ENCODE data around the gene SNRPA.
A peak's percentile ranks its signal among the peaks of the same experiment; 100 is the strongest.
"Not testable (repeated sequence)": the region's sequence is repeated elsewhere in the genome, so short reads cannot be mapped to it uniquely, and the experiment has no call there.

SNRPA gene

DNA sequence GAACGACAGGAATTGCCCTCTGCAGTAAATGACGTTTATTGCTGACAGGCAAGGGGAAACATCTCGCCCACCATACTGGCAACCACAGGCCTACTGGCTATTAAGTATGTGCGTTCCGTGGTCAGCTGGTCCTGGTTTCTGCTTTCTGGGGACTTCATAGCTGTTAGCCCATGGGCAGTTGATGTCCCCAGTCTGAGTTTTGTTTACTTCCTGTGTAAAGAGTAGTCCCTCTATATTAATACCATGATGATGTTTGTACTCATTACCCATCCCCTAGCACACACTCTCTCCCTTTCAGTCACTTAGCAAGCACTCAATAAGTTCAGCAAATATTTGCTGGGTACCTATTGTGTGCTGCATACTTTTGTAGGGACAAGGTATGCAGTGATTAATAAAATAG, 17.9 kb downstream of the SNRPA start:
- DNase-seq (ENCODE audit: low read depth): no peak
- Histone ChIP-seq H3K36me3 (ENCODE audit: control insufficient read depth, insufficient read depth, low read length, severe bottlenecking) (peaks cover 25% of the 10 kb centered on the region), H3K27me3 (replicated peaks; ENCODE audit: control insufficient read depth, insufficient read depth, low read length) (no peaks in the 10 kb centered on the region), H3K9me3 (ENCODE audit: control insufficient read depth, low read length) (no peaks in the 10 kb centered on the region), H3K9ac (ENCODE audit: low read length) (no peak overlapping the region), H3K4me1 (ENCODE audit: control insufficient read depth, insufficient read depth, low read length) (no peaks in the 10 kb centered on the region), H3K4me3 (ENCODE audit: low read length) (no peak overlapping the region)

- H3K27me3 ChIP-seq (replicated peaks; ENCODE audit: control insufficient read depth, insufficient read depth, low read length); DNase-seq (ENCODE audit: low read depth); H3K9me3 ChIP-seq (ENCODE audit: control insufficient read depth, low read length); H3K36me3 ChIP-seq (ENCODE audit: control insufficient read depth, insufficient read depth, low read length, severe bottlenecking); H3K4me1 ChIP-seq (ENCODE audit: control insufficient read depth, insufficient read depth, low read length); H3K4me3 ChIP-seq (ENCODE audit: low read length); H3K9ac ChIP-seq (ENCODE audit: low read length): not testable (repeated sequence)
Measured at GRCh38 chr19:40771101-40771862, 20.3 kb downstream of the SNRPA start.

- DNase-seq (ENCODE audit: low read depth): no peak
- H3K9ac ChIP-seq (ENCODE audit: low read length): no peak within 1 kb of the TSS
- peaks cover 11% of the 10 kb centered on the region for H3K4me1 ChIP-seq (ENCODE audit: control insufficient read depth, insufficient read depth, low read length)
- H3K9me3 ChIP-seq (ENCODE audit: control insufficient read depth, low read length): no peaks in the 10 kb centered on the region
- H3K4me3 ChIP-seq (ENCODE audit: low read length): no peak within 1 kb of the TSS
- no peaks in the 10 kb centered on the region for H3K27me3 ChIP-seq (replicated peaks; ENCODE audit: control insufficient read depth, insufficient read depth, low read length)
- no peaks in the 10 kb centered on the region for H3K36me3 ChIP-seq (ENCODE audit: control insufficient read depth, insufficient read depth, low read length, severe bottlenecking)
Measured at GRCh38 chr19:40774916-40775631, 24.1 kb downstream of the SNRPA start, which contains the start of gene MIA. Gene MIA, plus strand, starts transcription at chr19:40775521. Its CDS starts 22 bp downstream, at chr19:40775543.

GRCh38 chr19:40775632-40776022, 24.6 kb downstream of the SNRPA start:
- Histone ChIP-seq H3K27me3 (replicated peaks; ENCODE audit: control insufficient read depth, insufficient read depth, low read length) (no peaks in the 10 kb centered on the region), H3K4me1 (ENCODE audit: control insufficient read depth, insufficient read depth, low read length) (peaks cover 11% of the 10 kb centered on the region), H3K36me3 (ENCODE audit: control insufficient read depth, insufficient read depth, low read length, severe bottlenecking) (no peaks in the 10 kb centered on the region), H3K4me3 (ENCODE audit: low read length) (no peak overlapping the region), H3K9me3 (ENCODE audit: control insufficient read depth, low read length) (no peaks in the 10 kb centered on the region), H3K9ac (ENCODE audit: low read length) (no peak overlapping the region)
- no peak for DNase-seq (ENCODE audit: low read depth)

DNA sequence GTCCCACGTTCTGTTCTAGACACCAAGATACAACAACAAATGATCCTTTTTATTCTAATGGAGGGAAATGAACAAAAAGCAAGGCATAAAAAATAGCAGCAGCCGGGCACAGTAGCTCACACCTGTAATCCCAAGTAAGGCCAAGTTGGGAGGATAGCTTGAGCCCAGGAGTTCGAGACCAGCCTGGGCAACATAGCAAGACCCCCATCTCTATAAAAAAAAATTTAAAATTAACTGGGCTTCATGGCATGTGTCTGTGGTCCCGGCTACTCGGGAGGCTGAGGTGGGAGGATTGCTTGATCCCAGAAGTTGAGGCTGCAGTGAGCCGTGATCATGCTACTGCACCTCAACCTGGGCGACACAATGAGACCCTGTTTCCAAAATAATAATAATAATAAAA, 25.4 kb downstream of the SNRPA start:
- H3K9me3 ChIP-seq (ENCODE audit: control insufficient read depth, low read length): no peaks in the 10 kb centered on the region
- no peak overlapping the region for H3K4me3 ChIP-seq (ENCODE audit: low read length)
- no peaks in the 10 kb centered on the region for H3K27me3 ChIP-seq (replicated peaks; ENCODE audit: control insufficient read depth, insufficient read depth, low read length)
- no peaks in the 10 kb centered on the region for H3K36me3 ChIP-seq (ENCODE audit: control insufficient read depth, insufficient read depth, low read length, severe bottlenecking)
- DNase-seq (ENCODE audit: low read depth): no peak
- H3K9ac ChIP-seq (ENCODE audit: low read length): no peak overlapping the region
- peaks cover 11% of the 10 kb centered on the region for H3K4me1 ChIP-seq (ENCODE audit: control insufficient read depth, insufficient read depth, low read length)

DNA sequence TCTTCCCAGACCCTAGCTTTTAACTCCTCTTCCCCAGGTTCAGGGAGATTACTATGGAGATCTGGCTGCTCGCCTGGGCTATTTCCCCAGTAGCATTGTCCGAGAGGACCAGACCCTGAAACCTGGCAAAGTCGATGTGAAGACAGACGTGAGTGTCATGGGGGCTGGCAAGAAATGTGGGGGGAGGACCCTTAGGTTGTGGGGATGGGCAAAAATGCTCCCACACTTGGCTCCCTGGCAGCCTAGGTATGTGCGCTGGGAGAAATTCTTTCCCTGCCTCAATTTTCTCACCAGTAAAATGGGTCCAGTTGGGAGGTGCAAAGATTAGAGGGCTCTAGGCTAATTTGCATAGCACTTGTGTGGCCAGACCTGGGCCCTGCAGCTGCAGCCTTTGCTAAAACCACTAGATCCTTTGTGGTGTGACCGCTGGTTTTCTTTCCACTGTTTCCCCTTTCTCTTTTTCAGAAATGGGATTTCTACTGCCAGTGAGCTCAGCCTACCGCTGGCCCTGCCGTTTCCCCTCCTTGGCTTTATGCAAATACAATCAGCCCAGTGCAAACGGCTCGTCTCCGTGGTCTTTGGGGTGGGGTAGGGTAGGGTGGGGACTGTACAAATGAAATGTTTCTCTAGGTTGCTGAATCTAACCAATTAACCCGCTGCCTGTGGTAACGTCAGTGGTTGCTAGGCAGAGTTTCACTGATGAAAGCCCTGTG, 26.1 kb downstream of the SNRPA start:
- Histone ChIP-seq H3K4me3 (ENCODE audit: low read length) (peak overlapping the region; percentile 85), H3K9me3 (ENCODE audit: control insufficient read depth, low read length) (no peaks in the 10 kb centered on the region), H3K36me3 (ENCODE audit: control insufficient read depth, insufficient read depth, low read length, severe bottlenecking) (no peaks in the 10 kb centered on the region), H3K27me3 (replicated peaks; ENCODE audit: control insufficient read depth, insufficient read depth, low read length) (no peaks in the 10 kb centered on the region), H3K4me1 (ENCODE audit: control insufficient read depth, insufficient read depth, low read length) (peaks cover 11% of the 10 kb centered on the region), H3K9ac (ENCODE audit: low read length) (peak overlapping the region; percentile 89)
- DNase-seq (ENCODE audit: low read depth): peak; percentile 96

DNA sequence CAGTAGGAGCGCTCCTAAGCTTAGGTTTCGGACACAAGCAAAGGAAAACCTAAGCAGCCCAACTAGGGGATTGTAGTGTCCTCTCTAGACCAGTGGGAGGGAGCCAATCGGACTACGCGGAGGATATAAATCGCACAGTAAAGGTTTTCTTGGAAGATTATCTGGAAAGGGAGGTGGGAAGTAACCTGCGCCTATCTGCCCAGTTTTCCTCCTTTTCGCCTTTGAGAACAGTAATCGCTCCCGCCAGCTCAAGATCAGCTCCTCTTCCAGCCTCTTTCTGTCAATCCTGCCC, 26.6 kb downstream of the SNRPA start:
- Histone ChIP-seq H3K4me1 (ENCODE audit: control insufficient read depth, insufficient read depth, low read length) (peaks cover 11% of the 10 kb centered on the region), H3K4me3 (ENCODE audit: low read length) (peak overlapping the region; percentile 85), H3K27me3 (replicated peaks; ENCODE audit: control insufficient read depth, insufficient read depth, low read length) (no peaks in the 10 kb centered on the region), H3K36me3 (ENCODE audit: control insufficient read depth, insufficient read depth, low read length, severe bottlenecking) (no peaks in the 10 kb centered on the region), H3K9me3 (ENCODE audit: control insufficient read depth, low read length) (no peaks in the 10 kb centered on the region), H3K9ac (ENCODE audit: low read length) (peak overlapping the region; percentile 89)
- DNase-seq (ENCODE audit: low read depth): no peak

DNA sequence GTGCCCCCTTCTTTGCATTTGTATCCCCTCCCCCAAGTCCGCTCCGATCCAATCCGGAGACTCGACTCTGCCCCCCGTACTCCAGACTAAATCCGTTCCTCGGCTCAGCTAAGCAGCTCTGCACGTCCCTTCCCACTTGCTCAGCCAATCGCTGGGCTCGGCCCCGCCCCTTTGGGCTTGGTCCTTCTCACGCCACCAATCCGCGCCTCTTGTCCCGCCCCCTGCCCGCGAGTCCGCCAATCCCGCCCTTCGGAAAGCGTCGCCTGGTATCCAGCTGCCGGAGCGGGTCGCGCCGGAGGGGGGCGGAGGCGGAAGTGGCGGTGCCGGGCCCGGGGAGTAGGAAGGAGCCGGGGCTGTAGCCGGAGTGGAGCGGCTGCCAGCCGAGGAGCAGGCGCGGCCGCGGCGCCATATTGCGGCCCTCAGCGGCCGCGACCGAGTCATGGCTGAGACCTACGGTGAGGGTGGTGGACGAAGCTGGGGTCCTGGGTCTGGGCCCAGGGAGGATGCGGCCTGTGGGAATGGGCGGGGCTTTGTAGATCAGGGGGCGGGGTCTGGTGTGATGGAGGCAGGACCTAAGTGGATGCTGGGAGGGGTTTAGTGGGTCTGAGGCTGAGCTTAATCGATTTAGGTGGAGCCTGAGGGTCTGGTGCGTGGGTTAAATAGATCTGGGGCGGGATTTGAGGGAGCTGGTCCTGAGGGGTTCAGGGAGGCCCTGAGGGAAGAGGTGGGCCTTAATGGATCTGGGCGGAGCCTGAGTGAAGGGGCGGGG, 27.1 kb downstream of the SNRPA start, which contains the start of gene RAB4B:
RAB4B (plus strand) TSS at position 311 of the 769 bp plus-strand sequence; CDS start at position 440, 129 bp downstream.
- Histone ChIP-seq H3K27me3 (replicated peaks; ENCODE audit: control insufficient read depth, insufficient read depth, low read length) (no peaks in the 10 kb centered on the region), H3K36me3 (ENCODE audit: control insufficient read depth, insufficient read depth, low read length, severe bottlenecking) (no peaks in the 10 kb centered on the region), H3K9me3 (ENCODE audit: control insufficient read depth, low read length) (no peaks in the 10 kb centered on the region), H3K4me3 (ENCODE audit: low read length) (peak within 1 kb of the TSS; percentile 85), H3K4me1 (ENCODE audit: control insufficient read depth, insufficient read depth, low read length) (peaks cover 11% of the 10 kb centered on the region), H3K9ac (ENCODE audit: low read length) (peak within 1 kb of the TSS; percentile 89)
- DNase-seq (ENCODE audit: low read depth): peak; percentile 100

GRCh38 chr19:40778706-40779284, 27.8 kb downstream of the SNRPA start:
- Histone ChIP-seq H3K4me3 (ENCODE audit: low read length) (peak overlapping the region; percentile 85), H3K27me3 (replicated peaks; ENCODE audit: control insufficient read depth, insufficient read depth, low read length) (no peaks in the 10 kb centered on the region), H3K4me1 (ENCODE audit: control insufficient read depth, insufficient read depth, low read length) (peaks cover 11% of the 10 kb centered on the region), H3K36me3 (ENCODE audit: control insufficient read depth, insufficient read depth, low read length, severe bottlenecking) (no peaks in the 10 kb centered on the region), H3K9me3 (ENCODE audit: control insufficient read depth, low read length) (no peaks in the 10 kb centered on the region), H3K9ac (ENCODE audit: low read length) (peak overlapping the region; percentile 89)
- peak; percentile 51 for DNase-seq (ENCODE audit: low read depth)

GRCh38 chr19:40780582-40780981, 29.6 kb downstream of the SNRPA start:
- Histone ChIP-seq H3K4me3 (ENCODE audit: low read length) (no peak overlapping the region), H3K9me3 (ENCODE audit: control insufficient read depth, low read length) (no peaks in the 10 kb centered on the region), H3K9ac (ENCODE audit: low read length) (no peak overlapping the region), H3K27me3 (replicated peaks; ENCODE audit: control insufficient read depth, insufficient read depth, low read length) (no peaks in the 10 kb centered on the region), H3K36me3 (ENCODE audit: control insufficient read depth, insufficient read depth, low read length, severe bottlenecking) (peaks cover 13% of the 10 kb centered on the region), H3K4me1 (ENCODE audit: control insufficient read depth, insufficient read depth, low read length) (peaks cover 11% of the 10 kb centered on the region)
- DNase-seq (ENCODE audit: low read depth): no peak

All from adipocyte (in vitro differentiated cells).